Fibroblast of gingiva (primary cell): ENCODE results near the gene SART3.

Experiments used
- DNase-seq: peaks from one replicate; pipeline ENCODE4 v3.0.0-alpha.2; 2011; ENCODE audit warnings: low read depth

Gene SART3

DNA sequence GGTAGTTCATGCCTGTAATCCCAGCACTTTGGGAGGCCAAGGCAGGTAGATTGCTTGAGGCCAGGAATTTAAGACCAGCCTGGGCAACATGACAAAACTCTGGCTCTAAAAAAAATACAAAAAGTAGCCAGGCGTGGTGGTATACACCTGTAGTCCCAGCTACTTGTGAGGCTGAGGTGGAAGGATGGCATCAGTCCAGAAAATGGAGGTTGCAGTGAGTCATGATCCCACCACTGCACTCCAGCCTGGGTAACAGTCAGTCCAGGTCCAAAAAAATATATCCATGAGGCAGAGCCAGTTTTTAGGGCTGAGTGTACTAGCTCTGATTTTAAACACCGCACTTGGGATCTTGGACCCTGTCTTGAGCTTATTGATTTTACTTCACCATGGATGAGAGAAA, 76.5 kb downstream of the SART3 start:
- no peak for DNase-seq

DNA sequence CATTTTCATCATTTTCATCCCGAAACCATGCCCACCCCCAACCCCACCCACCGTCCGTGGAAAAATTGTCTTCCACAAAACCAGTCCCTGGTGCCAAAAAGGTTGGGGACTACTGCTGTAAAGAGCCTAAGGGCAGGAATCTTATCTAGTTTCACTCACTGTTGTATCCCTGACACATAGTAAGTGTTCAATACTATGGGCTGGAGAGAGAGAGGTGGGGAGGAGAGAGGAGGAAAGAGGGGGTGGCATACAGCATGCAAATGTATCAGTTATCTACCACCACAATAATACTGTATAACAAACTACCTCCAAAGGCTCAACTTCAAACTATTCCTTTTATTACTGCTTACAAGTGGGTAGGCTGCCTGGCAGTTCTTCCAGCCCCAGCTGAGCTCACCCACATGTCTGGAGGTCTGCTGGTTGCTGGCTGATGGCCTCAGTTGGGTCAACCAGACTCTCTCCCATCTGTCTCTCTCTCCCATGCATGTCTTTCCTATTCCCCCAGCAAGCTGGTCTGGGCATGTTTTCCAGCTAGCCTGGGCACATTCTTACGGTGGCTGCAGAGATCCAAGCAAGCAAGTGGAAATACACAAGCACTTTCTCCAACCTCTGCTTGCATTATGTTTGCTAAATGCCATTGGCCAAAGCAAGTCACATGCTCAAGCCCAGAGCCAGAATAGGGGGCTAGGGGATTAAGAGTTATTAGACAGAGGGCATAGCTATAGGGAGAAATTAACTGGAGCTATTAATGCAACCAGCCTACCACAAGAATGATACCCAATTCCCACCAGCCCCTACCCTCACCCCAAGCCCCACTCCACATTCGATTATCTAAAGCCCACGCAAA, 77.5 kb downstream of the SART3 start:
- DNase-seq = no peak

DNA sequence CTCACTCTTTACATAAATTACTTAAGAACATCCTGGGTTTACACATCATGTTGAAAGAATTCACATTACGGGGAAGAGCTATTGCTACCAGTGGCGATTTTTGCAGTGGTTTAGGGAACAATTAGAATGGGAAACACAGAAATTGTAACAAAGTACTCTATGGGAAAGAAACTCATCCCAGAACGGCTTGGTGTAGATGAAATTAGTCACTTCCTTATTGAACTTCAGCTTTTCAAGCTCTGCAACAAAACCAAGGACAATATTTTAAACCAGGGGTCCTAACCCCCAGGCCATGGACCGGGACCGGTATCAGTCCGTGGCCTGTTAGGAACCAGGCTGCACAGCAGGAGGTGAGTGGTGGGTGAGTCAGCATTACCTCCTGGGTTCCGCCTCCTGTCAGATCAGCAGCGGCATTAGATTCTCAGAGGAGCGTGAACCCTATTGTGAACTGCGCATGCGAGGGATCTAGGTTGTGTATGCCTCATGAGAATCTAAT, 78.2 kb downstream of the SART3 start:
- no peak for DNase-seq

DNA sequence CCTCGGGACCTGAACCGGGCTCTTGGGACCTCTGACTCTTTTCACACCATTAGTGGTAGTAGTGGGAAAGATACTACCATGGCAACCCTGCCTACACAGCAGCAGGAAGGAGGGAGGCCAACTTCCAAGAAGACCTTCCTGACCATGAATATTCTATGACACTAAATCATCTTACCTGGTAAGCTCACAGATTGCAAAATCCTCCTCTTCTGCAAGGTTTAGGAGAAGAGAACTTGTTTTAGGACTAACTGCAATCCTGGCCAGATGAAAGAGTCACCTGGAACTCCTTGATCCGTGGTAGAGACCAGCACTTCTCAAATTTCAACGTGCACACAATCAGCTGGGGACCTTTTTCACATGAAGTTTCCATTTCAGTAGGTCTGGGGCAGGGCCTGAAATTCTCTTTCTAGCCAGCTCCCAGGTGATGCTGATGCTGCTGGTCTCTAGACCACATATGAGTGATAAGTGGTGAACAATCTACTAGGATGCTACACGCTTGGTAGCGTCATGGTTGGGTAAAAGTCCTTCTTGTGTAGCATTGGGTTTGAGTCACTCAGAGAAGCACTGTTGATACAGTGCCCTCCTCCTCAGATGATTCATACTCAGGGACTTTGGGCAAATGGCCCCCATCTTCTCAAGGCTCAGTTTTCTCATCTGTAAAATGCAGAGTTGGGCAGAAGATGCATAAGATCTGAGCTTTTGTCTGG, 81.5 kb downstream of the SART3 start:
- DNase-seq = no peak

DNA sequence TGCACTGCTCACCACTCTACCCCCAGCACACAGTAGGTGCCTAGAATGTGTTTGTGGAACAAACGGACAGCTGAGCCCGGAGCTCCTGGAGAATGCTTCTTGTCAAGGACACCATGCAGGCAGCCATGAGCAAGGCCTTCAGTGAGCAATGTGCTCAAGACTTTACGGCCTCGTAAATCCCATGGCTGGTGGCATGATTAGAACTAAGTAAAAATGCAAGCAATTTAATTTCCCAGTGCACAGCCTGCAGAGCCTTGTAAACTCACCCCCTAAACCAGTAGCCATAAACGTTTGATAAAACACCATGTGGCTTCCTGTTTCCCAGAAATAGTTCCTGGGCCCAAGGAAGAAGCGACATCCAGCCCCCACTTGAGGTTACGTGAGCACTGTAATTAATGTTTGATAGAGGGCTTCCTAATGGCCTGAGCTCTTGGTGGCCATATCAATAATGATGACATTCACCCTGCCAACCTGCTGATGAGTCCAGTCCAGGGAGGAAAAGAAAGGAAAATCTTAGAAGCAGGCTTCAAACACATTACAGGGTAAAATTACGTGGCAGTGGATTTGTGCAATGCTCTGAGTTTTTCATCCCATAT, 82.3 kb downstream of the SART3 start:
- DNase-seq = no peak

DNA sequence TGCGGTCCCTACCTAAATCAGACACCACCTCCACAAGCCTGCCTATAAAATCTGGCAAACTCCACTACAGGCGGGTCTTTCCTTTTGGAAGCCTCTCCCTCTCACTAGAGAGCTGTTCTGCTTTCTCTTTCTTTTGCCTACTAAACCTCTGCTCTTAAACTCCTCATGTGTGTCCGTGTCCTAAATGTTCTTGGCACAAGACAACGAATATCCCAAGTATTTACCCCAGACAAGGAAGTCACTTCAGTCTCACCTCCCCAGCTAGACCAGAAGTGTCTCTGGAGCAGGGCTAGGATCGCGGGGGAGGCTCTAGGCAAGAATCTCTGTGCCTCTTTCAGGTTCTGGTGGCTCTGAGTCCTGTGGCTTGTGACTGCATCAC, 83.1 kb downstream of the SART3 start:
- no peak for DNase-seq

DNA sequence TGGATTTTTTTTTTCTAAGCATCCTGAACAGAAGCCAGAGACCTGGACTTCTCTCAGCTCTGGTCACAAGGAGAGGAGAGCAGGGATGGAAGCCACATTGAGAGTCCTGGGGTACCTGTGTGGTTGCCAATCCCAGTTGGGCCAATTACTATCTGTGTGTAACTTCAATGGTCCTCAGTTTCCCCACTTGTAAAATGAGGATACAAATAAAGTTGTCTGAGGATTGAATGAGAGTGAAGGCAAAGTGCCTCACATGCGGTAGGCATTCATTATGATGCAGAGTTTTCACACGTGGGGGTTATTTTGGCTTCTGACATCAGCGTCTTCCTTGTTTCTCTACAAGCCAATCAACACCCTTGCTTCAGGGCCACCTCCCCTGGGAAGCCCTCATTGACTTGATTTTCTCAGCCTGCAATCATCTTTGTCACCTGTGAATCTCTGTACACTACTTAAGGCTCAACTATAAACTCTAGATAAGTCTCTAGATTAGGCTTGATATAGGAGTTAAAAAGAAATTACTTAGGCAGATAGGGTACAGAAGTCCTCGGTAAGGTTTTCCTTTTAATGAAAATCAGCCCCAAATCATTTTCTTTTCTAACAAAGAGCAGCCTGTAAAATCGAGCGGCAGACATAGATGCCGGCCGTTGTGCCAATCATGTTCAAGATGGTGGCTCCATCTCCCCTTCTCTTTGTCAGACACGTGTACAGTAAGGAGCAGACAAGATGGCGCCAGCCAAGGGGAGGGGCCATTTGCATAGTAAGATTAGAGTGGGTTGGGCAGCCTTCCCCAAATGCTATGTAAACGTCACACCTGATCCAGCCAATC, 83.7 kb downstream of the SART3 start:
- DNase-seq = no peak

DNA sequence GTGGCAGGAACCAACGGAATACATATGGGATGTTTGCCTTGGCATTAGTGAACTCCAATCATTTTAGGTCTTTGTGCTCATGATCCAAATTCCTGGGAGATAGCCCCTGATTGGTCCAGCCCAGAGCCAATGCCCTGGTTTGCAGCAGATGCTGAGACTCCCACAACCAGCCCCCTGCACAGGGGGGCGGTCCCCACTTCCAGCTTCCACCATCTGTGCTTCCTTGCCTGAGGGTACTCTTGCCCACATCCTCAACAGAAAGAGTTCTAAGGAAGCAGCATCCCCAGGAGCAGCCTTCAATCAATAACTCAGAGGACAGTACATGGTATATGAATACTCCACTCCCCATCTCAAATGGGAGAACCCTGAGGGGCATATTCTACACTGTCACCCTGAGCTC, 85.6 kb downstream of the SART3 start:
- no peak for DNase-seq

DNA sequence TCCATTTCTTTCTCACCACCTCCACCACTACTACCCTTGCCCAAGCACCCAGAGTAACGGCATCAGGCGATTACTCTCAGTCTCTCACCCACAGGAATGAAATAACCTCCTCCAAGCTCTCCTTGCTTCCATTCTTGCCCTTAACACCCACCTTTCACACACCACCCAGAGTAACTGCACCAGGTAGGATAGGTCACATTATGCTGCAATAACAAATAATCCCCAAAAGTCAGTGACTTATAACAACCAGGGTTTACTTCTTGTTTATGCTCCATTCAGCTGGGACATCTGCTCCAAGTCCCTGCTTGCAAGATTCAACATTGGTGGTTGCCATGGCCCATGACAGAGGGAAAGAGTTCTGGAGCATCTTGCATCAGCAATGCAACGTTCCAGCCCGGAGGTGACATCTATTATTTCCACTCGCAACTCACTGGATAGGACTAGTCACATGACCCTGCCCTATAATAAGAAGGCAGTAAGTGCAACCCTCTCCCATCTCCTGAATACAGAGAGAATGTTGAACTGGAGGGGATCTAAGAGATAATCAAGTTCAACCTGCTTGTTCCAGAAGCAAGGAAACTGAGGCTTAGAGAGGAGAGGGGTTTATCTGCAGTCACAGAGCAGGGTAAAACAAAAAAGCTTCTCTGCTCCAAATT, 87.4 kb downstream of the SART3 start:
- DNase-seq = no peak
